ENCODE measurements around the gene SLC45A3.

The SLC45A3 gene

GRCh38 chr1:205615789-205616188 lies 64.5 kb downstream of the SLC45A3 start:
- Histone ChIP-seq H3K27ac (no peak overlapping the region), H3K9me3 (ENCODE audit: low read depth, low read length) (no peaks in the 10 kb centered on the region), H3K9ac (ENCODE audit: insufficient read length) (no peak overlapping the region), H3K4me3 (no peak overlapping the region), H3K36me3 (ENCODE audit: insufficient read depth, low read length) (peaks cover 59% of the 10 kb centered on the region)
- TF ChIP-seq FOXP2 (optimal IDR thresholded peaks at IDR 0.05; ENCODE audit: control extremely low read depth, extremely low read length, insufficient read depth): no peak
- no peak for DNase-seq (ENCODE audit: low read depth, low spot score)

GRCh38 chr1:205613854-205614412 lies 66.4 kb downstream of the SLC45A3 start:
- Histone ChIP-seq H3K4me3 (no peak overlapping the region), H3K36me3 (ENCODE audit: insufficient read depth, low read length) (peaks cover 47% of the 10 kb centered on the region), H3K27ac (no peak overlapping the region), H3K9me3 (ENCODE audit: low read depth, low read length) (no peaks in the 10 kb centered on the region), H3K9ac (ENCODE audit: insufficient read length) (no peak overlapping the region)
- TF ChIP-seq POLR2AphosphoS5 (IDR thresholded peaks at IDR 0.05; ENCODE audit: borderline replicate concordance, low read depth, low read length): no peak
- no peak for TF ChIP-seq FOXP2 (optimal IDR thresholded peaks at IDR 0.05; ENCODE audit: control extremely low read depth, extremely low read length, insufficient read depth)
- TF ChIP-seq EZH2 (IDR thresholded peaks at IDR 0.05): no peak
- DNase-seq (ENCODE audit: low read depth, low spot score): no peak

GRCh38 chr1:205612556-205612955 lies 67.8 kb downstream of the SLC45A3 start:
- no peak for TF ChIP-seq FOXP2 (optimal IDR thresholded peaks at IDR 0.05; ENCODE audit: control extremely low read depth, extremely low read length, insufficient read depth)
- no peak for TF ChIP-seq POLR2AphosphoS5 (IDR thresholded peaks at IDR 0.05; ENCODE audit: borderline replicate concordance, low read depth, low read length)
- TF ChIP-seq EZH2 (IDR thresholded peaks at IDR 0.05): no peak
- no peak overlapping the region for H3K4me3 ChIP-seq
- no peak overlapping the region for H3K9ac ChIP-seq (ENCODE audit: insufficient read length)
- H3K27ac ChIP-seq: no peak overlapping the region
- H3K36me3 ChIP-seq (ENCODE audit: insufficient read depth, low read length): peaks cover 49% of the 10 kb centered on the region
- H3K9me3 ChIP-seq (ENCODE audit: low read depth, low read length): no peaks in the 10 kb centered on the region
- DNase-seq (ENCODE audit: low read depth, low spot score): no peak

- peaks cover 49% of the 10 kb centered on the region for H3K36me3 ChIP-seq (ENCODE audit: insufficient read depth, low read length)
Observed at GRCh38 chr1:205612104-205612503, 68.2 kb downstream of the SLC45A3 start.

GRCh38 chr1:205610901-205611466 lies 69.3 kb downstream of the SLC45A3 start:
- H3K27ac ChIP-seq: 0 out of 2 replicates have a peak overlapping the region, but pooled peaks have one; percentile 46
- TF ChIP-seq POLR2AphosphoS5 (IDR thresholded peaks at IDR 0.05; ENCODE audit: borderline replicate concordance, low read depth, low read length) (no peak), FOXP2 (optimal IDR thresholded peaks at IDR 0.05; ENCODE audit: control extremely low read depth, extremely low read length, insufficient read depth) (no peak), EZH2 (IDR thresholded peaks at IDR 0.05) (no peak)
- H3K36me3 ChIP-seq (ENCODE audit: insufficient read depth, low read length): peaks cover 39% of the 10 kb centered on the region
- no peak overlapping the region for H3K9ac ChIP-seq (ENCODE audit: insufficient read length)
- no peak overlapping the region for H3K4me3 ChIP-seq
- H3K9me3 ChIP-seq (ENCODE audit: low read depth, low read length): no peaks in the 10 kb centered on the region
- DNase-seq (ENCODE audit: low read depth, low spot score): no peak

More at GRCh38 chr1:205612104-205612503, 68.2 kb downstream of the SLC45A3 start:
- no peak for DNase-seq (ENCODE audit: low read depth, low spot score)
- Histone ChIP-seq H3K27ac (no peak overlapping the region), H3K9ac (ENCODE audit: insufficient read length) (no peak overlapping the region), H3K9me3 (ENCODE audit: low read depth, low read length) (no peaks in the 10 kb centered on the region), H3K4me3 (no peak overlapping the region)
- no peak for TF ChIP-seq POLR2AphosphoS5 (IDR thresholded peaks at IDR 0.05; ENCODE audit: borderline replicate concordance, low read depth, low read length)

GRCh38 chr1:205610036-205610435 lies 70.3 kb downstream of the SLC45A3 start:
- no peak overlapping the region for H3K4me3 ChIP-seq
- no peaks in the 10 kb centered on the region for H3K9me3 ChIP-seq (ENCODE audit: low read depth, low read length)
- H3K9ac ChIP-seq (ENCODE audit: insufficient read length): no peak overlapping the region
- TF ChIP-seq EZH2 (IDR thresholded peaks at IDR 0.05): no peak
- TF ChIP-seq POLR2AphosphoS5 (IDR thresholded peaks at IDR 0.05; ENCODE audit: borderline replicate concordance, low read depth, low read length): no peak
- TF ChIP-seq FOXP2 (optimal IDR thresholded peaks at IDR 0.05; ENCODE audit: control extremely low read depth, extremely low read length, insufficient read depth): no peak
- H3K27ac ChIP-seq: no peak overlapping the region
- no peak for DNase-seq (ENCODE audit: low read depth, low spot score)
- peaks cover 34% of the 10 kb centered on the region for H3K36me3 ChIP-seq (ENCODE audit: insufficient read depth, low read length)

Measured in SK-N-MC (cell line).